IPS-NIHi11 (cell line): ENCODE data around the gene OR2T2.
"Not testable (repeated sequence)": the region's sequence is repeated elsewhere in the genome, so short reads cannot be mapped to it uniquely, and the experiment has no call there.

Source experiments
- DNase-seq: peaks from one replicate; pipeline ENCODE4 v3.0.0; 2012; ENCODE audit warnings: mixed read lengths, low spot score

The OR2T2 gene

DNA sequence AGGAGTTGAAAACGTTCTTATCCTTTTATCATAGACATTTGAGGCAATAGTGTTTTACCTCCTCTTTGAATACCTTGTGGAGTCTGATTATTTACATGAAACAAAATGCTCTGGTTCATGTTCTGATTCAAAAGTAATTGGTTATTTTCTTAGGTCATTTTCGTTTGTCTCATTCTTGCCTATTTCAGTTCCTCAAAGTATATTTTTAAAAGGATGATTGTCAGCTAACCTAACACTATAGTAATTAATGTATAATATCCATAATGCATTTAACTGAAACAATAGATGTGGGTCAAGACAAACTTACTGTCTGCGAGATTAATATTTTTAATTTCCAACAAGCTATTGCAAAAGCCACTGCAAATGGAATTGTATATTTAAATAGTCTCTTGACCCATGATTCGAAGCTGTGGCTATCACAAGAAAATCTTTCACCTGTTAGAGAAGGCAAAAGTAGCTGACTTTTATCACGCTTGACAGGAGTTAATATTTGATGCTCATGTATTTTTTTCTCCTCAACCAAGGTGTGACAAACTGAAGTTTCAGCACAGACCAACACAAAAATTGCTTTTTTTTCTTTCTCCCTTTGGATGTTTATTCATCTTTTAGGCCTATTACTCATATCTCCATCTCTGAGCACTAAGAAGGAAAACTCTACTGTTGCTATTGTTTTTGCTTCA is 5.2 kb downstream of the OR2T2 start:
- not testable (repeated sequence) for DNase-seq

DNA sequence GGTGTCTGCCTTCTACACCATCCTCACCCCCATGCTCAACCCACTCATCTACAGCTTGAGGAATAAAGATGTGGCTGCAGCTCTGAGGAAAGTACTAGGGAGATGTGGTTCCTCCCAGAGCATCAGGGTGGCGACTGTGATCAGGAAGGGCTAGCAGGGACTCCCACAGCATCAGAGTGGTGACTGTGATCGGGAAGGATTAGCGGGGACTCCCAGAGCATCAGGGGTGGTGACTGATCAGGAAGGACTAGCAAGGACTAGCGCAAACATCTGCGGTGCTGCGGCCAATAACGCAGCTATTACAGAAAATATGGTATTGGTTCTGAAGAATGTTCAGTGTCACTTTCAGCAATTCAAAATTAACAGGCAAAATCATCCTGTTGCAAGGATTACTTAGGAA is 8.2 kb downstream of the OR2T2 start:
- DNase-seq = not testable (repeated sequence)

DNA sequence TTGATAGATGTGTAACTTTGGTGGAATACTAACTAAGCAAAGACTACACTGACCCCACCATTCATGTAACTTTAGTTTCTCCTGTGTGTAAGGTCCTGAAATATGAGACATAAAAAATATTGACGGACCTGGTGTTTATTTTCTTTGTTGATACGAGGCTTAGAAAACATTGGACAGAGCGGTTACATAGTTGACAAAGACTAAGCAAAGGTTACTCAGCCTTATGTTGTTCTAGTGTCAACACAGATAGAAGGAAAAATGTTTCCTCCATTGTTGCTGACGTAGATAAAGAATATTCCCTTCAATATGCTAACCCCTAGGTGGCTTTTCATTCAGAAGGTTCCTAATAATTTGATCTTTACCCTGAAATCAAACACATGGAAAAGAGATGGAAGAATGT is 9.6 kb downstream of the OR2T2 start:
- DNase-seq = not testable (repeated sequence)

DNA sequence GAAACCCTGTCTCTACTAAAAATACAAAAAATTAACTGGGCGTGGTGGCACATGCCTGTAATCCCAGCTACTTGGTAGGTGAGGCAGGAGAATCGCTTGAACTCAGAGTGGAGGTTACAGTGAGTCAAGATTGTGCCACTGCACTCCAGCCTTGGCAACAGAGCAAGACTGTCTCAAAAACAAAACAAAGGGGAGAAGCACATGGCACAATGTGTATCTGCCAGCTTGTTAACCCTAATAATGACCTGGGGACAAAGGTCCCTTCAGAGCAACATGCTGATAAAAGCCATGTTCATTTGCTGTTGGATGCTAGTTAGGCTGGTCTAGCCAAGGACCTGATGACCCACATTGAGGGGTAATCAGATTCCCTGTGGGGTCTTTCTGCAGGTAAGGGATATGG is 11.2 kb downstream of the OR2T2 start:
- DNase-seq = not testable (repeated sequence)

DNA sequence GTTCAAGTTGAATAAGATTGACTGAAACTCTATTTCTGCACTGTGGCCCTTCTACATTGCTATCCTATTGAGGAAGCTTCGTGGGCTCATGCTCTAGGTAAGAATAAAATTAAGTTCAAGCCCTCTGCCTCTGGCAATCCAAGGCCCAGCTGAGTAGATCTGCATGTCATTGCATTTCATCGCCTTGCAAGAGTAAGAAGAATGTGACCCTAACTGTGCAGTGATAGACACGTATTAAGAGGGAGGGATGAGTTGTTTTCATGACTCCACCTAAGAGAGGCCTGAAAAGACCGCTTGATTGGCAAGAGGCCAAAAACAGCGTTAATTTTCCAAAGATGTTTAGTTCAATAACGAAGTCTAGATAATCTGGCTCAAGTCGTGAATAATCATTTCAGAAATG is 13.7 kb downstream of the OR2T2 start:
- not testable (repeated sequence) for DNase-seq

DNA sequence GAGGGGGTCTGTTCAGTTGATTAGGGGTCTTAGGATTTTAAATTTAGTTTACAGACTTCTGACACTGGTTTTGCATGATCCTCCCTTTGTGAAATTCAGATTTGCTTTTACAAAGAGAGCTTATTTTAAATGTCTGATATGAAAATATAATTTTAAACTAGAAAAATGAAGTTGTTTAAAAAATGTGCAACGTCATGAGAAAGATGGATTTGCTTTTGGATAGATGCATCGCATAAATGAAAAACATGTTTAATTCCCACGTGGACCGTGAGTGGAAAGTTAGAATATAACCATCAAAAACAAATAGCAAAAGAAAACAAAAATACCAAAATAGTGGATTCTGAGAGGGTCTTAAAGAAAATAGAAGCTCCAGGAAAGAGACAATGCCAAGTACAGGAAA is 25.7 kb downstream of the OR2T2 start:
- no peak for DNase-seq

DNA sequence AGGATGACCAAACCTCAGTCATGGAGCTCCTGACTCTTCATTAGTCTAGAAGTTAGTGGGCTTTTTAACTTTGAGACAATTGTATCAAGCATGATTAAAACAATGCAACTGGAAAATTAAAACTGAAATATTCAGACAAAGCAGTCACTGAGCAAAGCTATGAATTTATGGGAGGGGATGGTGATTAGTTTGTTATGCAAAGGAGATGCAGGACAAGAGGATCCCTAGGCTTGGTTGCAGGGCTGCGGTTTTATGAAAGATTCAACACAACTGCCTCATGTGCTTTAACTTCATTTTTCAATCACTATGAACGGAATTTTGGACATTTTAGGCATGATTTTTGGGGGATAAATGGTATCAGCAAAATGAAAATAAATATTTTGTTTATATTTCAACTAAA is 26.7 kb downstream of the OR2T2 start:
- not testable (repeated sequence) for DNase-seq

DNA sequence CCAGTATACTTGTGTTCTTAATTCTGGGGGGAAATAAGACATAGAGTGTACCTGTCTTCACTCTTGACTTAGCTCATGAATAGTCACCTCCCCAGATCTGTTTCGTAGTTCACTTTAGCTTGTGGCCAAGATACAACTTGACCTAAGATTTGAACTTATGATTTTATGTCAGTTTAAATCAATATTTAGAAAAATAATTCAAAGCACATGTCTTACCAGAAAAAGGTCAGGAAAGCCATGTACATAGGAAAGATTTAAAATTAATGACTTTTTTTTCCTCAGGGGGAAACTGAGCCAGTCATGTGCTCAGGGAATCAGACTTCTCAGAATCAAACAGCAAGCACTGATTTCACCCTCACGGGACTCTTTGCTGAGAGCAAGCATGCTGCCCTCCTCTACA is 27.6 kb downstream of the OR2T2 start, which contains the start of gene OR2T3:
Gene OR2T3, plus strand, starts transcription at position 301 of the 400 bp plus-strand sequence. Its CDS starts 0 bp downstream, at position 301.
- not testable (repeated sequence) for DNase-seq

DNA sequence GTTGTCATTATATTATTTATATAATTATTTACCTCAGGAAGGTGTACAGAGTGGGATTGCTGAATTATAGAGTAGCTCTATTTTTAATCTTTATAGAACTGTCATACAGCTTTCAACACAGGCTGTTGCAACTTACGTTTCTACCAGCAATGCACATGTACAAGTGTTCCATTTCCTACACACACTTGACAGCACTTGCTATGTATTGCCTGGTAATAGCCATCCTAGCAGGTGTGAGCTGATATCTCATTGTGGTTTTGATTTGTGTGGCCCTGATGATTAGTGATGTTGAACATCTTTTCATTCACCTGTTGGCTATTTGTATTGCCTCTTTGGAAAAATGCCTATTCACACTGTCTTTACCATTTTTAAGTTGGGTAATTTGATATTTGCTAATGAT is 30.2 kb downstream of the OR2T2 start:
- not testable (repeated sequence) for DNase-seq

DNA sequence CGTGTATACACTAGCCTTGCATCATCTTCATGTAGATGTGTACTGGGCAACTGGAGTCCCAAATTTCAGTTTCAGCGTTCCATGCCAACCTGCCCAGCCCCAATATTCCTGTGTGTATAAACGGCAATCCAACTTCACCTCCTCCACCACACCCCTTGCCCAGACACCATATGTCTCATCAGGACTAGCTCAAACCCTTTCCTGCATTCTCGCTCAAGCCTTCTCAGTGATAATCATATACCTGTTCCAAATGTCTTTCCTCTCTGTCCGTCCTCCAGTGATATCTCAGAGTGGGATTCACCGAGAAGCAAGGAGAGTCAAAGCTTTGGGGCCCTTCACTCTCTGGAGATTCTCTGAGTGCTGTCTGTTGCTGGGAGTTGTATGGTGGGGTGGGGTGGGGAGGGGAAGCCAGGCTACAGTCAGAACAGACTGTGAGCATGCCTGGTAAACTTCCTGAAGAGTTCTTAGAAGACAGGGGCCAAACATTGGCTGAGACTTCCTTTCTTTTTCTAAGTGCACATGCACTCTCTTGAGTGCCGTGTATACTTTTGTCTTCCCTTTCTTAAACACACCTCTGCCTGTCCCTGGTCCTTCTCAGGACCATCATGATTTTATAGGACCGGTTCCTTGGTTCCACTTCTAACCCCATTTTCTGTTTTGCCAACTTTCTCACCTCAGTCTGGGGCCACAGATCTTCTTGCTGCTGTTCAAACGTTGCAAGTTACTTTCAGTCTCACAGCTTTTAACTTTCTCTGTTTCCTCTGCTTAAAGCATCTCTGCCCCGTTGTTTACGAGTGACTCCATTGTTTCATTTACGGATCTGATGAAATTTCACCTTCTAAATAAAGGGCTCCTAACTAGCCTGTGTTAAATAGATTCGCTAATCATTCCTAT is 36.5 kb downstream of the OR2T2 start:
- not testable (repeated sequence) for DNase-seq

DNA sequence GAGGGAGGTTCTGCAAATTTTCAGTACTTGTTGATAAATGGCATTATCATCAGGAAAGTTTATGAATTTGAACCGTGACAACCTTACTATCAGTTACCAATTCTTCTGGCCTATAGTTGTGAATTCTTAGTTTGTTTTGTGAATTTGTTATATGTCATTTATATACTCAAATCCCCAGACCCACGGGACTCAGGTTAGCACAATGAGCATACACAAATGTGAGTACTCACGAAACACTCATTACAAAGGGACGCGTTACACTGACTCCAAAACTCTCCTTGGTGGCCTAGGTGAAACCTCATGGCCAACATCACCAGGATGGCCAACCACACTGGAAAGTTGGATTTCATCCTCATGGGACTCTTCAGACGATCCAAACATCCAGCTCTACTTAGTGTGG is 42.9 kb downstream of the OR2T2 start, which contains the start of gene OR2T5:
Gene OR2T5, plus strand, starts transcription at position 301 of the 400 bp plus-strand sequence. Its CDS starts 0 bp downstream, at position 301.
- not testable (repeated sequence) for DNase-seq

DNA sequence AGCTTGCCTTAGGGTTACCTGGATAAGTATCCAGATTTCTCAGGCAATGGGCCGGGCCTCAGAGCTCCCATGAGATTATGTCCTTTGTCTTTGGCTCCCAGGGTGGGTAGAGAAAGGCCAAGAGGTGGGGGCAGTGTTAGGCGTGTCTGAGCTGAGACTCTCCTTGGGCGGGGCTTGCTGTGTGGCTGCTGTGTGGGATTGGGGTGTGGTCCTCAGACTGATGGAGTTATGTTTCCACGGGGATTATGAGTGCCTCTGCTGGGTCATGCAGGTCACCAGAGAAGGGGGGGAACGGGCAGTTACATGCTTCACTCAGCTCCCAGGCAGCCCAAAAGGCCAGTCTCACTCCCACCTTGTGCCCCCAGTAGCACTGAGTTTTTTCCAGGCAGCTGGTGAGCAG is 51.2 kb downstream of the OR2T2 start:
- not testable (repeated sequence) for DNase-seq

DNA sequence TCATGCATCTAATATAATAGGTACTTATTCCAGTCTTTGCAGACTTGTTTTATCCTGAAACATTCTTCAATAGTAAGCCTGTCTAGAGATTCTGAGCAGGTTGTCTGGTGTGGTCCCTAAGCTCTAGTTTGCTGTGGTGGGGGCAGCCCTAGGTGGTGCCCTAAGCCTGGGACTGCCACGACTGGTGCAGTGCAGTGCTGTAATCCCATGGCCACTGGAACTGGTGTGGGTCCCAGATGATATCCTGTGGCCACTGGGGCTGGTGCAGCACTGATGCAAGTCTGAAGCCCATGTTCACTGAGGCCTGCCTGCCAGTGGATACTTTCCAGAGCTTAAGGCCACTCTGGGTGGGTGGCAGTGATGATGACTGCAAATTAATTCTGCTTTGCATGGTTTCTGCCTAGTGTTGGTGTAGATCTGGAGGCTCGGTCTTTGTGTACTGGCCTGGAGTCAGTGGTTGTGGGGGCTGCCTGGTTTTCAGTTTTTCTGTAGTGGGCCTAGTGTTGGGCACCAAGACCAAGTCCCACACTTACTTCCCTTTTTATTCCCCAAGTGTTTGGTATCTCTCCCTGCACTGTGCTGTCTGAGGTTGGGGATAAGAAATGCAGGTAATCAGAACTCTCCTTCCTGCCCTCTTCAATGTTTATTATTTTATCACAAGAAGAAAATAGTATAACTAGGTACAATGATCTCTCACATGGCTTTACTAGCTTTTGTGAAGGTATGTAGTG is 55.0 kb downstream of the OR2T2 start:
- DNase-seq = peak; percentile 0
